Nephron (organoid): ENCODE data around the gene TMEM126A.

Experiments
- H3K27ac Mint-ChIP-seq, 3 experiments: 2 replicates each; pipeline ENCODE4 v1.8.0; 2020; ENCODE audit warnings: mixed read lengths in 3 of 3, mild to moderate bottlenecking in 2 of 3, moderate library complexity in 1 of 3
- H3K27me3 Mint-ChIP-seq: 2 replicates; pipeline ENCODE4 v1.8.0; 2021; ENCODE audit warnings: low read depth, mild to moderate bottlenecking, moderate library complexity, mixed read lengths
- H3K36me3 Mint-ChIP-seq: 2 replicates; pipeline ENCODE4 v1.8.0; 2020; ENCODE audit warnings: low read depth, mixed read lengths
- H3K4me1 Mint-ChIP-seq: 2 replicates; pipeline ENCODE4 v1.8.0; 2020; ENCODE audit warnings: mixed read lengths
- H3K4me3 Mint-ChIP-seq, 3 experiments: 2 replicates each; pipeline ENCODE4 v1.8.0; 2020; ENCODE audit warnings: mild to moderate bottlenecking in 3 of 3, mixed read lengths in 3 of 3, moderate library complexity in 2 of 3
- H3K9me3 Mint-ChIP-seq: 2 replicates; pipeline ENCODE4 v1.8.0; 2020; ENCODE audit warnings: mixed read lengths
- CTCF ChIP-seq, 3 experiments: fragments of 200-600 bp; sonication (generic); IDR thresholded peaks; one replicate each; pipeline ENCODE4 v1.5.0; 2021; ENCODE audit warnings: antibody characterized with exemption in 3 of 3; ENCODE audit not compliant: unreplicated experiment in 3 of 3

Gene TMEM126A

GRCh38 chr11:85685820-85686459 is 38.2 kb downstream of the TMEM126A start, which contains the start of gene CCDC89:
Gene CCDC89 (minus strand): TSS chr11:85686195. CDS start chr11:85686130, 65 bp downstream.
- no peaks in the 10 kb centered on the region for H3K9me3 Mint-ChIP-seq
- no peak for TF ChIP-seq CTCF (IDR thresholded peaks at IDR 0.05; ENCODE audit: unreplicated experiment in 3 of 3)
- no peaks in the 10 kb centered on the region for H3K36me3 Mint-ChIP-seq
- peak within 1 kb of the TSS; percentile 72 to 89 (median 83) for H3K4me3 Mint-ChIP-seq
- peak within 1 kb of the TSS; percentile 92 to 98 (median 95) for H3K27ac Mint-ChIP-seq
- peaks cover 5% of the 10 kb centered on the region for H3K27me3 Mint-ChIP-seq
- peaks cover 32% of the 10 kb centered on the region for H3K4me1 Mint-ChIP-seq

- Mint-ChIP-seq H3K27ac (peak overlapping the region in 1 of 3 experiments; percentile 49), H3K36me3 (no peaks in the 10 kb centered on the region), H3K27me3 (no peaks in the 10 kb centered on the region), H3K9me3 (no peaks in the 10 kb centered on the region), H3K4me3 (no peak overlapping the region), H3K4me1 (peaks cover under 1% of the 10 kb centered on the region)
- TF ChIP-seq CTCF (IDR thresholded peaks at IDR 0.05; ENCODE audit: unreplicated experiment in 3 of 3) = peak; percentile 58 to 62 (median 60)
These were observed 46.7 kb downstream of the TMEM126A start for GRCh38 chr11:85694385-85694980.

- H3K27me3 Mint-ChIP-seq = no peaks in the 10 kb centered on the region
- H3K4me1 Mint-ChIP-seq = peaks cover 4% of the 10 kb centered on the region
- no peaks in the 10 kb centered on the region for H3K36me3 Mint-ChIP-seq
- H3K27ac Mint-ChIP-seq = peak overlapping the region in 1 of 3 experiments; percentile 49
- no peak for TF ChIP-seq CTCF (IDR thresholded peaks at IDR 0.05; ENCODE audit: unreplicated experiment in 3 of 3)
- H3K4me3 Mint-ChIP-seq = no peak overlapping the region
- no peaks in the 10 kb centered on the region for H3K9me3 Mint-ChIP-seq
These were observed 47.8 kb downstream of the TMEM126A start for GRCh38 chr11:85695546-85695945.

GRCh38 chr11:85697747-85698146 is 50.0 kb downstream of the TMEM126A start:
- Mint-ChIP-seq H3K27me3 (no peaks in the 10 kb centered on the region), H3K4me1 (peaks cover 4% of the 10 kb centered on the region), H3K36me3 (no peaks in the 10 kb centered on the region), H3K9me3 (no peaks in the 10 kb centered on the region), H3K27ac (no peak overlapping the region), H3K4me3 (no peak overlapping the region)
- no peak for TF ChIP-seq CTCF (IDR thresholded peaks at IDR 0.05; ENCODE audit: unreplicated experiment in 3 of 3)

- H3K27me3 Mint-ChIP-seq = no peaks in the 10 kb centered on the region
- H3K36me3 Mint-ChIP-seq = no peaks in the 10 kb centered on the region
- no peak overlapping the region for H3K27ac Mint-ChIP-seq
- peaks cover 4% of the 10 kb centered on the region for H3K9me3 Mint-ChIP-seq
- H3K4me3 Mint-ChIP-seq = no peak overlapping the region
- H3K4me1 Mint-ChIP-seq = peaks cover 4% of the 10 kb centered on the region
- no peak for TF ChIP-seq CTCF (IDR thresholded peaks at IDR 0.05; ENCODE audit: unreplicated experiment in 3 of 3)
These were observed 50.4 kb downstream of the TMEM126A start for GRCh38 chr11:85698195-85698594.
